GM18499 (cell line): Measurements from ENCODE around the gene CROCC2.

Source experiments
- ATAC-seq: cut with Tn5 transposase; IDR thresholded peaks from one replicate; pipeline ENCODE4 v1.9.1; 2021; ENCODE audit warnings: moderate number of reproducible peaks; ENCODE audit not compliant: insufficient read depth, unreplicated experiment

The CROCC2 gene

GRCh38 chr2:240904216-240905175 is 1.6 kb upstream of the CROCC2 start:
- ATAC-seq: no peak

- ATAC-seq: no peak
Measured at GRCh38 chr2:240905176-240905781, 857 bp upstream of the CROCC2 start.

- no peak for ATAC-seq
Measured at GRCh38 chr2:240906911-240907590, 915 bp downstream of the CROCC2 start.

- ATAC-seq: no peak
Measured at GRCh38 chr2:240909216-240909974, 3.3 kb downstream of the CROCC2 start.

GRCh38 chr2:240911641-240912265 is 5.6 kb downstream of the CROCC2 start:
- no peak for ATAC-seq

GRCh38 chr2:240912878-240913809 is 7.0 kb downstream of the CROCC2 start:
- no peak for ATAC-seq

GRCh38 chr2:240913810-240914644 is 7.9 kb downstream of the CROCC2 start:
- no peak for ATAC-seq

GRCh38 chr2:240914645-240915525 is 8.7 kb downstream of the CROCC2 start:
- ATAC-seq: no peak

GRCh38 chr2:240915526-240916341 is 9.6 kb downstream of the CROCC2 start:
- no peak for ATAC-seq

GRCh38 chr2:240916571-240917008 is 10.5 kb downstream of the CROCC2 start:
- no peak for ATAC-seq

GRCh38 chr2:240917009-240917683 is 11.0 kb downstream of the CROCC2 start:
- ATAC-seq: no peak

GRCh38 chr2:240917684-240918257 is 11.6 kb downstream of the CROCC2 start:
- no peak for ATAC-seq

- no peak for ATAC-seq
Measured at GRCh38 chr2:240918258-240919091, 12.3 kb downstream of the CROCC2 start.

GRCh38 chr2:240919161-240919781 is 13.1 kb downstream of the CROCC2 start:
- ATAC-seq: no peak
